GM12892 (cell line): ENCODE results near the gene TPRX2.

Experiments
- POLR2A ChIP-seq: IDR thresholded peaks from 2 replicates; pipeline ENCODE4 v1.6.1; 2011; ENCODE audit warnings: low read depth, low read length, control low read depth
- POLR2AphosphoS5 ChIP-seq: IDR thresholded peaks from 2 replicates; pipeline ENCODE4 v1.6.1; 2011; ENCODE audit warnings: low read depth, low read length, control low read depth
- TAF1 ChIP-seq: IDR thresholded peaks from 2 replicates; pipeline ENCODE4 v1.6.1; 2011; ENCODE audit warnings: low read depth, mild to moderate bottlenecking, control low read depth, low read length, borderline replicate concordance

DNA sequence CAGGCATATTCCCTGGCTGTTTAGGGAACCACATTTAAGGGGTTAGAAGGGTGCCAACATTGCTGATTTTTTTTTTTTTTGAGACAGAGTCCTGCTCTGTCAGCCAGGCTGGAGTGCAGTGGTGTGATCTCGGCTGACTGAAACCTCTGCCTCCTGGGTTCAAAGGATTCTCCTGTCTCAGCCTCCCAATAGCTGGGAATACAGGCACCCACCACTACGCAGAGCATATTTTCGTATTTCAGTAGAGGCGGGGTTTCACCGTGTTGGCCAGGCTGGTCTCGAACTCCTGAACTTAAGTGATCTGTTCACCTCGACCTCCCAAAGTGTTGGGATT lies 45.1 kb upstream of the TPRX2 start:
- TF ChIP-seq TAF1 (no peak), POLR2AphosphoS5 (no peak), POLR2A (no peak)
